SU-DHL-6 (cell line): ENCODE results near the gene GDPD3.

Experiments used
- CTCF ChIP-seq: fragments of 200-600 bp; sonication (generic); IDR thresholded peaks from one replicate; pipeline ENCODE4 v1.5.1; 2017; ENCODE audit warnings: antibody characterized with exemption, mild to moderate bottlenecking, low read length, moderate library complexity; ENCODE audit not compliant: insufficient read depth, poor library complexity, severe bottlenecking
- EZH2phosphoT487 ChIP-seq: fragments of 200-600 bp; sonication (generic), shearing (Covaris generic); conservative IDR thresholded peaks from 2 replicates; pipeline ENCODE4 v1.6.1; 2018; ENCODE audit warnings: mild to moderate bottlenecking, antibody characterized with exemption, low read length, moderate library complexity, mixed read lengths

DNA sequence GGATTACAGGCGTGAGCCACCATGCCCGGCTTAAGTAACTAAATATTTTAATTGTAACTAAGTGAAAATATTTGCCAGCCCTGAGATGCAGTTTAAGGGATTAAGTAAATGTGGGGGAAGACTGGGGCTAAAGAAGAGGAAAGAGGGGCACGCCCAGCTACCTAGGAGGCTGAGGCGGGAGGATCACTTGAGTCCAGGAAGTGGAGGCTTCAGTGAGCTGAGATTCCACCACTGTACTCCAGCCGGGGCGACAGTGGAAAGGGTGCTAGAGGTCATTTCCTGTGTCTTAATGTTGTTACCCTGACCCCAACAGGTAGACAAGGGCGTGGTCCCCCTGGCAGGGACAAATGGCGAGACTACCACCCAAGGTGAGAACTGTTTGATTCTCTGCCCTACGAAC lies 45.0 kb downstream of the GDPD3 start:
- TF ChIP-seq CTCF = no peak
- TF ChIP-seq EZH2phosphoT487 = no peak
